ENCODE results near the gene SCARF2. TPM values are rescaled to one million over a fixed set of nuclear protein-coding genes. Genes with fewer than 3 reads are reported as not detected.

Gene SCARF2
- total RNA-seq, 1 donor from 2014 or later: 17.4 TPM

- DNase-seq (ENCODE audit: extremely low read depth, low read depth, low spot score): no peak
These were observed 3.3 kb upstream of the SCARF2 start for GRCh38 chr22:20440637-20441591.

GRCh38 chr22:20439928-20440575, 2.4 kb upstream of the SCARF2 start:
- DNase-seq (ENCODE audit: extremely low read depth, low read depth, low spot score): no peak

GRCh38 chr22:20439556-20439927, 1.9 kb upstream of the SCARF2 start:
- DNase-seq (ENCODE audit: extremely low read depth, low read depth, low spot score): no peak

GRCh38 chr22:20438678-20439492, 1.3 kb upstream of the SCARF2 start:
- DNase-seq (ENCODE audit: extremely low read depth, low read depth, low spot score): no peak

GRCh38 chr22:20438427-20438677, 727 bp upstream of the SCARF2 start:
- no peak for DNase-seq (ENCODE audit: extremely low read depth, low read depth, low spot score)

GRCh38 chr22:20436768-20437612, 635 bp downstream of the SCARF2 start:
- DNase-seq (ENCODE audit: extremely low read depth, low read depth, low spot score): no peak

- no peak for DNase-seq (ENCODE audit: extremely low read depth, low read depth, low spot score)
These were observed 1.3 kb downstream of the SCARF2 start for GRCh38 chr22:20436307-20436767.

GRCh38 chr22:20435436-20436306, 2.0 kb downstream of the SCARF2 start:
- no peak for DNase-seq (ENCODE audit: extremely low read depth, low read depth, low spot score)

- no peak for DNase-seq (ENCODE audit: extremely low read depth, low read depth, low spot score)
These were observed 2.9 kb downstream of the SCARF2 start for GRCh38 chr22:20434773-20435172.

- no peak for DNase-seq (ENCODE audit: extremely low read depth, low read depth, low spot score)
These were observed 3.3 kb downstream of the SCARF2 start for GRCh38 chr22:20434264-20434751.

- no peak for DNase-seq (ENCODE audit: extremely low read depth, low read depth, low spot score)
These were observed 3.9 kb downstream of the SCARF2 start for GRCh38 chr22:20433686-20434241.

GRCh38 chr22:20433191-20433590, 4.4 kb downstream of the SCARF2 start:
- no peak for DNase-seq (ENCODE audit: extremely low read depth, low read depth, low spot score)

GRCh38 chr22:20432244-20432686, 5.4 kb downstream of the SCARF2 start:
- no peak for DNase-seq (ENCODE audit: extremely low read depth, low read depth, low spot score)

- no peak for DNase-seq (ENCODE audit: extremely low read depth, low read depth, low spot score)
These were observed 6.0 kb downstream of the SCARF2 start for GRCh38 chr22:20431511-20432192.

- DNase-seq (ENCODE audit: extremely low read depth, low read depth, low spot score): no peak
These were observed 6.7 kb downstream of the SCARF2 start for GRCh38 chr22:20430720-20431510.

GRCh38 chr22:20430101-20430719, 7.4 kb downstream of the SCARF2 start:
- DNase-seq (ENCODE audit: extremely low read depth, low read depth, low spot score): no peak
